ENCODE measurements around the gene CDKAL1.
"Not testable (repeated sequence)": the region's sequence is repeated elsewhere in the genome, so short reads cannot be mapped to it uniquely, and the experiment has no call there.

Gene CDKAL1

DNA sequence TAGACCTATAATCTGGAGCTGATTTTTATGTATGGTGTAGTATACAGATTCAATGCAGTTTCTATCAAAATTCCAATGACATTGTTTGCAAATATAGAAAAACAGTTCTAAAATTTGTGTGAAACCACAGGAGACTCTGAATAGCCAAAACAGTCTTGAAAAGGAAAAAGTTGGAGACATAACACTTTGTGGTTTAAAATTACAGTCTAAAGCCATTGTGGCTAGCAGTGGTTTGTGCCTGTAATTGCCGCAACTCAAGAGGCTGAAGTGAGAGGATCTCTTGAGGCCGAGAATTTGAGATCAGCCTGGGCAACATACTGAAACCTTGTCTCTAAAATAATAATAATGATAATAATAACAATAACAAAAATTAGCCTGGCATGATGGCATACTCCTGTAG is 213.7 kb downstream of the CDKAL1 start:
- DNase-seq = no peak

DNA sequence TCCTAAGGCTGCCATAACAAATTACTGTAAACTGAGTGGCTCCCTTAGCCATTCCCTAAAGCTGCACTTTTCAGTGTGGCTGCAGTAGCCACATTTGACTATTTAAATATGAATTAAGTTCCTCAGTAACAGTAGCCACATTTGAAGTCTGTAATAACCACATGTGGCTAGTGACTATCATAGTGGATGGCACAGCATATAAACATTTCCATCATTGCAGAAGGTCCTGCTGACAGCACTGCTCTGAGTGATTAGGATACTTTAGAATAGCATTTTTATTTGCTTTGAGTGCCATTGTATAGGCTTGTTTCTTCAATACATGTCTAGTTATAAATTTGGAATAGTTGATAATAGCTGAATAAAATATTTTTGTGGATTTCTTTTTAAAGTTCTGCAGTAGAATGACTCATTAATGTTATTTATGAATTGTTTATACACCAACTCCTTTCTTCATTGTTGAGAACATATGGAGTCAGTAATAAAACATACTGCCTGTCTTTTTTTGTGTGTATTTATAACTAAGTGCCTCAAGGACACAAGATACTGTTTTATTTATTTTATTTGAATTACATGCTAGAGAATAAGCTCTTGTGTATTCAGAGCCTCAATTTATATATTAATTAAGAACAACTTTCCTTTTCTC is 217.2 kb downstream of the CDKAL1 start:
- DNase-seq = no peak

DNA sequence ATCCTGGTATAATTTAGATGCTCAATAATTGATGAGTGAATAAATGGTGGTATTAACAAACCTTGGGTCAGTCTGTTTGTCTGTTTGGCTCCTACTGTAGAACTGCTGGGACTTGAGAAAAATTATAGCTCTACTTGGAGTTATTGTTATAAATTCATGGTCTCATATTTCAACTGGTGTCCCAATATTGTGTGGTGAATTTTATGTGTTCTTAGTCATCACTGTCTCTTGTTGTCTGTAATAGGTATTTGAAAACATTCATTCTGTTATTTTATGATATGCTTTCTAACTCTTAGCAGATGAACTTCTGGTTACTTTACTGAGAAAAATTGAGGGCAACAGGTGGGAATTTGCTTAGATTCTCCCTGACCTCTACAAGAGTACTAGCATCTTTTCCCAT is 221.4 kb downstream of the CDKAL1 start:
- DNase-seq = no peak

DNA sequence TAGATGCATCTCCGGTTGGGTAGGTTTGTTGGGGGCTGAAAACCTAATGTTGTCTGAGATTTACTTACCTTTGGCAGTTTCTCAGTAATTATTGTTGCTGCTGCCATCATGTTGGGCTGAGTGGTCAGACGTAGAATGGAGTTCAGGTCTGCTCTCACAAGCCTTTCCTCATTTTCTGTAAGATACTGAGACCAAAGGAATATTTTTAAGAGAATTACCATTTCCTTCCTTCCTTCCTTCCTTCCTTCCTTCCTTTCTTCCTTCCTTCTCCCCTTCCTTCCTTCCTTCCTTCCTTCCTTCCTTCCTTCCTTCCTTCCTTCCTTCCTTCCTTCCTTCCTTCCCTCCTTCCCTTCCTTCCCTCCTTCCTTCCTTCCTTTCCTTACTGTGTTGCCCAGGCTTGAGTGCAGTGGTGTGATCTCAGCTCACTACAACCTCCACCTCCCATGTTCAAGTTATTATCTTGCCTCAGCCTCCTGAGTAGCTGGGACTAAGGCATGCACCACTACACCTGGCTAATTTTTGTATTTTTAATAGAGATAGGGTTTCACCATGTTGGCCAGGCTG is 222.4 kb downstream of the CDKAL1 start:
- DNase-seq = not testable (repeated sequence)

DNA sequence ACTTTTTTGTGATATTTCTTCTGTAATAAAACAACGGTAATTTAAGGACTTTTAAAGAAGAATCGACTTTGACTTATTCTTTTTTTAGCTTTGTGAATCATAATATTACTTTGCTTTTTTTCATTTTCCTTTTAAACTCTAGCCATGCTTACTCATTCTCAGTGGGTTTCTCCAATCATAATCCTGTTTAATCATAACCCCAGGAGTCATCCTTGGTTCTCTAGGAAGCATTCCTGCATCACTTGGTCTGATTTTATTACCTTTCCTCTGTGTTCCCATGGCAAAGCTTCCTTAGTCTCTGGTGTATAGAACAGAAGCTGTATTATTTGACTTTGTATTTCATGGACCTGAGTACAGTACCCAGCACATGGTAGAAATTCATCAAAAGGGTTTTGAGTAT is 223.5 kb downstream of the CDKAL1 start:
- DNase-seq = no peak

DNA sequence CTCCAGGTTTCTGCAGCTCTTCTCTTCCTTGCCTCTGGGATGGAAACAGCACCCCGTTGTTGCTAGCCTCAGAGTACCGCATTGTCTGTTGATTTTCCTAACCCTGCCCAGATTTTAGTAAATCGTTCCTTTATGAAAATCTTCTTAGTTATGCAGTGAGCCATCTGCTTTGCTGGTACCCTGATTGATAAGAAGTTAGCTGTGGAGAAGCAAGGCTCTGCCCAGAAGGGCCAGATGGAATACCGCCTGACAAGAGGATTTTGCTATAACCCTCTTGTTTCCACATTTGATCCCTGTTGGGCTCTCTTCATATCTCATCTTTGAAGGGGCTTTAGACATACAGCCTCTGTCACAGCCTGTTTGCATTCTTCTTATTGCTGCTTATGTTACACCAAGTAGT is 229.0 kb downstream of the CDKAL1 start:
- DNase-seq = no peak

DNA sequence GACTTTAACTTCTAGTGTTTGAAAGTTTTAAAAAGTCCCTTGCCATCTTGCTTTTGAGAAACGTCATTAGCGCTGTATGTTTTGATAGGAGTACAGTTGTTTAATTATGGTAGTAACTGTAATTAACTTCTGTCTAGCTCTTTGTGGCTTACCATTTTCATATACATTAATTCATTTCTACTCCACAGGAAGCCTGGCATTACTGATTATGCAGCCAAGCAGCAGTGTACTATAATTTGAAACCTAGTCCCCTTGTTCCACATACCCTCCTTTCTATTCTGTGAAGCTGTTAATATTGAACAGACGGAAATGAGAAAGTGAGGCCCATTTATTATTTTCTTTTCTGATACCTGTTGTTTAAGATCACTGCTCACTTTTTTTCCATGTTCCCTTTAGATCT is 235.4 kb downstream of the CDKAL1 start:
- no peak for DNase-seq

DNA sequence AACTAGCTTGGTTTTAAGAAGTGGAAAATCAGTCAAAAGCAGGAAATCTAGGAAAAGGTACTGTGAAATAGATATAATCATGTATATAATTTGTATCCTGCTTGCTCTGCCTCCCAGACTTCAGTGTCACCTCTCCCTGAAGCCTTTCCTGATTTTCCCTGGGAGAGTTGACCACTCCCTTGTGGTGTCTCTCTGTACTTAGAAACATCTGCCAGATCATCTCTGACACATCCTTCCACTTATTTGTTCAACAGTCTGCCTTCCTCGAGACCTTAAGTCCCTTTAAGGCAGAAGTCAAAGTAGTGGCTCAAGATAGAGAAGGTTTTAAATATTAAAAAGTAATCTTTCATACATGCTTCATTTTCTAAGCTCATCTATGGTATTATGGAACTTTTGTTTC is 236.5 kb downstream of the CDKAL1 start:
- no peak for DNase-seq

DNA sequence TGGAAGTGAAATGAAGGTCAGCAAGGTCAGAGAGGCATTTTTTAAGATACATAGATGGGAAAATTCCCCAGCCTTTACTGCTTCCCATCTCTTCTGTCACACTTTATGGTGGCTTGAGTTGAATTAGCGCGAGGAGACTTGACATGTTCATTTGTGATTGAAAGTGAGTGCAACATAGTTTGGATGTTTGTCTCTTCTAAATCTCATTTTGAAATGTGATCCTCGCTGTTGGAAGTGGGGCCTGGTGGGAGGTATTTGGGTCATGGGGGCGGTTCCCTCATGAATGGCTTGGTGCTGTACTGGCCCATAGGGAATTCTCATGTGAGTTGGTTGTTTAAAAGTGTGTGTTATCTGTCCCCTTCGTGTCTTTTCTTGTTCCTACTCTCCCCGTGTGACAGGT is 237.2 kb downstream of the CDKAL1 start:
- DNase-seq = no peak

DNA sequence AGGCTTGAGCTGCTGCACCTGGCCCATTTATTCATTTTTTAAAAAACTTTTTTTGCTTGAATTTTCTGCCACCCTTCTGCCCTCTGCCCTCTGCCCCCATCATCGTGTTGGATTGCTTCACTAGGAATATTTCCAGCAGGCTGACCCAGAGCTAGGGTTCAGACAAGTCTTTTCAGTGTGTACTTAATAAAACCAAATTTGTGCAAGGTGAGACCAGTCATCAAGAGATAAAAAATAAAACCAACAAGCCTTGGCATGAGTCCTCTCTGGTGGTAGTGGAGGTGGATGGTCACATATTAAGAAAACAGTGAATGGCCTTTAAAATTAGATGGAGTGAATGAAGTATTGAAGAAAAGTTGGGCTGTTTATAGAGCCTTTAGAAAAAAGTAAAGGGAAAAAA is 239.6 kb downstream of the CDKAL1 start:
- no peak for DNase-seq

DNA sequence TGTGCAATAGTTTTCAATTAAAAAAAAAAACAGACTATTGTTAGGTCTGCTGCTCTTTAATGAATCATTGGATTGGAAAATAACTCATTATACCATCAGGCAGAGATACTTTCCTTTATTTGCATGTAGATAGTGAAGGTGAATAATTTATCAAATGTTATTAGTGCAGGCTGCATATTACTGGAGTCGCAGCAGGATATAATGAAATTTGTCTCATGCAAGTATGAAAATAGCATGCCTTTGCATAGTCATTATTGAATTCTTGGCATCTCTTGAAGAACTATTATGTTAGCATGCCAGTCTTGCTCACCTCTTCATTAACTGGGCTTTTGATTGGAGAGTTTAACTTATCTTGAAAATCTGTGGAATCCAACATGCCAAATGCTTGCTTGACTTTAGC is 241.7 kb downstream of the CDKAL1 start:
- DNase-seq = no peak

DNA sequence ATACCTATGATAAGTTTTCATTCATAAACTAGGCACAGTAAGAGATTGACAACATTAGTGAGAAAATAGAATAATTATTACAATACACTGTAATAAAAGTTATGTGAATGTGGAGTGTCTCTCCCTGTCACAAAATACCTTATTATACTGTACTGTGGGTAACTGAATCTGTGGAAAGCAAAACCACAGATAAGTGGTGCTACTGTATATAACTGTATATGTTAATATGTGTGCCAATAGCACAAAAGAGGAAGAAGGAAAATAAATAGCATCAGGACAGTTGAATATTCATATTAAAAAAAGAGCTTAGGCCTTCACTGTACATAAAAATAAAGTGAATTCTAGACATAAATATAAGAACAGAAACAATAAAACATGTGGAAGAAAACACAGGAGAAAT is 243.5 kb downstream of the CDKAL1 start:
- no peak for DNase-seq

DNA sequence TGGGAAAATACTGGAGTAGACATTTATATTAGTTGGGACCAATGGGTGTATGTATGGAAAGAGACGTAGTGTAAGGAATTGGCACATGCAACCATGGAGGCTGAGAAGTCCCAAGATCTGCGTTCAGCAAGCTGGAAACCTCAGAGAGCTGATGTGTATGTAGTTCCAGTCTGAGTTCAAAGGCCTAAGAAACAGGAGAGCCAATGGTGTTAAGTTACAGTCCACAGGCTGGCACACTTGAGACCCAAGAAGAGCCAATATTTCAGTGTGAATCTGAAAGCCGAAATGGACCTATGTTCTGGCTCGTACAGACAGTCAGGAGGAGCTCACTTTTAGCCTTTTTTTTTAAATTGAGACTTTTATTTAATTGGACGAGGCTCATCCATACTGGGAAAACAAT is 244.2 kb downstream of the CDKAL1 start:
- DNase-seq = no peak

DNA sequence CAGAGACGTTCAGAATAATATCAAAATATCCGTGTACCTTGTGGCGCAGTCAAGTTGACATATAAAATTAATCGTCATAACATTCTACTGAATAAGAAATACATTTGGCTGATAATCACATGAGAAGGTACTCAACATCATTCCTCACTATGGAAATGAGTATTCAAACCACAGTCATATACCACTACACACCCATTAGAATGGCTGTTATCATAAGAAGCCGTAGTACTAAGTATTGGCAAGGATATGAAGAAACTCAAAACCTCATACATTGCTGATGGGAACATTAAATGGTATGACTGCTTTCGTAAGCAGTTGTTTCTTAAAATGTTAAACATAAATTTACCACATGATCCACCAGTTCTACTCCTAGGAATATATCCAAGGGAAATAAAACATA is 244.7 kb downstream of the CDKAL1 start:
- DNase-seq = no peak

DNA sequence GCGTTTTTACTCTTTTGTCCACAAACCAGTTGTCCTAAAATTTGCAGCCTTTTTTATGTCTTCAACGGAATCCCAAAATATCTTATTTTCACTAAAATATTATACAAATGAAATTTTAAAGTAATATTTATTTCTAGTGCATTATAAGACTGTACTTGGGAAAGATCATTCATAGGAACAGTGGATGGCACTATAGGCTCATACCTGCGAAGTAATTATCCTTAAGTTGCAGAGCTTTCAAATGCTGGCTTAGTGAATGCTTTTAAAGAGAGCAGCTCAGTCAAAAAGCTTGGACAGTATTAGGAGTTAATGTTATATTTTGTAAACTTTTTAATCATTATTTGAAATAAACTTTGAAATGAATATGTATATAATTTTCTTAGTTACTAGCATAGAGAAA is 254.9 kb downstream of the CDKAL1 start:
- DNase-seq = no peak

DNA sequence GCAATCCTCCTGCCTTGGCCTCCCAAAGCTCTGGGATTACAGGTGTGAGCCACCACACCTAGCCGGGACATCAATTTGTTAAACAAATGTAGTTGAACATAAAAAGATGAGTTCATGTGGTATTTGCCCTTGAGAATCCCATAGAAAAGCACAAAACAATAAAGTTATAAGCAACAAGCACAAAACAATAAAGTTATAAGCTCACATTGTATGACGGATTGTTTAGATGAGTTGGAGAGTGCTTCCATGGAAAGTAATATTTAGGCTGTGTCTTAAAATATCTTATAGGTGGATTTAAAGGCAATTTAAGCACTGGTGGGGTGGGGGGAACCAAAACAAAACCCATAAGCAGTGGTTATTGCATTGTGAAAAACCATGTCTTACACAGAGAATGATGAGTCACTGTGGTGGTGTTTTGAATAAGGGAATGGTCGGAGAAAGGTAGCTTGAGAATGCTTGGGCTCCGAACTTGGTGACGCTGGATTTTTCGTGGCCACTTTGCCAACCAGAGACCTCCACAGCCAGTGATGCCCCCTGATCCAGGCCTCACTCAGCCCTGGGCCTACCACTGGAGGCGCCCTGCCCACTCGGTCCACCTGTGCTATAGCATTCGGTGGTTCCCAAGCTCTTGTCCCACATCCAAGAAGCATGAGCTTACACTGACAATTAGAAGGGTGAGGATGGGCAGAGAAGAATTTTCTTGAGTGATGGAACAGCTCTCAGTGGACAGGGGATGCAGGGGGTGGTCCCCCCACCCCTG is 256.0 kb downstream of the CDKAL1 start:
- DNase-seq = no peak

DNA sequence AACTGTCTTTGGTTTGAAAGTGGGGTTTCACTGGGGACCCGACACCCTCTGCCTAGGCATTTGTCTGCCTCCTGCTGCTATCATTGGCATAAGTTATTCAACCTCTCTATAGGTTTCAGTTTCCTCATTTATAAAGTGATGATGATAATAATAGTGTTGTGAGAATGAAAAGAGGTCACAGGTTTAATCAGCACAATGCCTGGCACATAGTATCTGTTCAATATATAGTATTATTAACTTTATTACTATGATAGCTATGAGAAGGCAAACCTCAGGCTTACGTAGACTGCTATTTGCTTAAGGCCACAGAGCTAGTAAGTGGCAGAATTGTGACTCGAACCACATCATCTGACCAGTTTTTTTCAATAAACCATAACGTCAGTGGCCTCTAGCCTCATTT is 256.8 kb downstream of the CDKAL1 start:
- no peak for DNase-seq

DNA sequence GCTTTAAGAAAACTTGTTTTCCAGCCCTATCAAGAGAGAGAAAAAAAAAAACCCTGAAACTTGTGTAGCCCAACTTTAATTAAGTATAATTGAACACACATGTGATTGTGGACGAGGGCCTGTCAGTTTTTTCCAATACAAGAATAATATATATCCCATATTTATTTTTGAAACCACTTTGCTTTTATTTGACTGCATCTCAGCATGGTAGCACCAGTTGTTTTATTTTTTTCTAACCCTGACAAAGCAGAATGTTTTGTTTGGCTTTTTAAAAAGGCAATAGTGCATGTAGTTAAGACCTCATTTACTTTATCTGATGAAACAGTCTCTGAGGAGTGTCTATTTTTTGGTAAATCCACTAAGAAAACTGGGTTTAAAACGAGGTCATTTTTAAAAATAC is 257.7 kb downstream of the CDKAL1 start:
- DNase-seq = no peak

DNA sequence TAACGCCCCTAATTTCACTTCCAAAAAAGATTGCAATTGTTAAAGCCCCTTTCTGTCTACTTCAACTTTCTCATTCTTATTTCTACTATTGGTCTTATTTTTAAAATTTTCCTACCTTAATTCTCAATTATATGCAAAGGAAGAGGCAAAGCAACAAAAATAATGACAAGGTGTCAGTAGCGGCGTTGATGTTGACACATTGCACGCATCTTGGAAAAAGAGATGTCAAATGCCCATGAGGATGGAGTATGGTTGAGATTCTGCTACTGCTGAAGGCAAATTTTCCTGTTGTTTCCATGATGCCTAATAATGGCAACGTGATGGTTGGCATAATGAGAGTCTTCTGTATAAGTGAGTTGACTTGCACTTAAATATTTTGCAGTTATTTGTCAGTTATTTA is 258.9 kb downstream of the CDKAL1 start:
- no peak for DNase-seq

DNA sequence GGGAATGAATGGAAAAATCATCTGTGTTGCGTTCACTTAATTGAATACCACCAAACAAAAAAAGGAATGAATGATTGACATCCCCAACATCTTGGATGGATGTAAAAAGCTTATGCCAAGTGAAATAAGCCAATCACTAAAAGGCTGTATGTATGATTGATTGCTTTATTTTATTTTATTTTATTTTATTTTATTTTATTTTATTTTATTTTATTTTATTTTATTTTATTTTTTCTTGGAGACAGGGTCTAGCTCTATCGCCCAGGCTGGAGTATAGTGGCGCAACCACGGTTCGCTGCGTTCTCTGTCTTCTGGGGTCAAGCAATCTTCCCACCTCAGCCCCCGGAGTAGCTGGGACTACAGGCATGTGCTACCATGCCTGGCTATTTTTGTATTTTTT is 263.3 kb downstream of the CDKAL1 start:
- no peak for DNase-seq

DNA sequence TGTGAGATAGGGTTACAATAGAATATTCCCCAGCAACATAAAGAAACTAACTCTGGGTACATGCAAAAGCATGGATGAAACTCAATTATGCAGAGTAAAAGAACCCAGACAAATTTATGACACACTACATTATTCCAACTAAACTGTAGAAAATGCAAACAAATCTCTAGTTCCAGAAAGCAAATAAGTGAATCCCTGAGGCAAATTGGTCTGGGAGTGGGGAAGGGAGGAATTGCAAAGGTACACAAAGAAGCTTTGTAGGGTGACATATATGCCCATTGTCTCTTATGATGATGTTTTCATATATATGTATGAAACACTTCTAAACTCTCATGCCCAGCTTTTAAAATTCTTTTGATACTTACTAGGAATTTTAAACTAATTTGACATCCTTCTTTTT is 266.0 kb downstream of the CDKAL1 start:
- DNase-seq = no peak

DNA sequence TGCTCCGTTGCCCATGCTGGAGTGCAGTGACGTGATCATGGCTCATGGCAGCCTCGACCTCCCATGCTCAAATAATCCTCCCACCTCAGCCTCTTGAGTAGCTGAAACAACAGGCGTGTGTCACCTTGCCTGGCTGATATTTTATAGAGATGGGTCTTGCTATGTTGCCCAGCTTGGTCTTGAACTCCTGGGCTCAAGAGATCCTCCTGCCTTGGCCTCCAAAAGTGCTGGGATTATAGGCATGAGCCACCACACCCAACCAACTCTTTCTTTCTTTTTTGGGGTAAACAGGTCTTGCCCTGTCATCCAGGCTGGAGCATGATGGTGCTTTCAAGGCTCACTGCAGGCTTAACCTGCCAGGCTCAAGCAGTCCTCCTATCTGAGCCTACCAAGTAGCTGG is 266.4 kb downstream of the CDKAL1 start:
- DNase-seq = no peak

DNA sequence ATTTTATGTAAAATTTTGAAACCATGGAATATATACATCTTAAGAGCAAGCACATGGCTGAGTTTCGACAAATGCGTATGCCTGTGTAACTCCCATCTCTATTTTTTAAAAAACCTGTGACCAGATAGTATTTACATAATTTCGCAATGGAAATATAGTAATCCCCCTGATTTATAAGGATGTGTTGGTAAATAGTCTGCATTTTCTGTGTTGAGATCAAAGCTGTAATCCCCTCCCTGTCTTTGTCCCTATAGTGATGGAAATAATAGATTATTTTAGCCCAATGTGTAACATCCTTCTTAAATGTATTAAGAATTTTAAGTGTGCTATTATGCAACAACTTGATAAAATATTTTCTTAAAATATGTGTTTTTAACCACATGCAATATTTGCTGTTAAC is 267.3 kb downstream of the CDKAL1 start:
- DNase-seq = no peak

DNA sequence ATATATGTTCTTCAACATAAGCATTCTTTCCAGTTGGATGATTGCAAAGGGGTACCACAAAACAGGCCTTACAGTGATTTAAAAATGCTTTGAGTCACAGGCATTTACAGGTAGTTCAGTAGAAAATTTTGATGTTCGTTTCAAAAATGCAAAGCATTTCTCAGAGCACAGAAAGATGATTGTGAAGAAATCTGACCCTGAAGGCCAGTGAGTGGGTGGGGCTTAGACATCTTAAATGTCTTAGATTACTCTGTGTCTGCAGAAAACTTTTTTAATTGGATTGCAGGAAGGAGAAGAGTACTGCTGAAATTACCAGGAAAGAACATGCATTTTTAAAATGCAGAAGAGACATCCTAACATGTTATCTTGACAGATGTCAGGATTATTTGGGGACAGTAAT is 268.3 kb downstream of the CDKAL1 start:
- no peak for DNase-seq

DNA sequence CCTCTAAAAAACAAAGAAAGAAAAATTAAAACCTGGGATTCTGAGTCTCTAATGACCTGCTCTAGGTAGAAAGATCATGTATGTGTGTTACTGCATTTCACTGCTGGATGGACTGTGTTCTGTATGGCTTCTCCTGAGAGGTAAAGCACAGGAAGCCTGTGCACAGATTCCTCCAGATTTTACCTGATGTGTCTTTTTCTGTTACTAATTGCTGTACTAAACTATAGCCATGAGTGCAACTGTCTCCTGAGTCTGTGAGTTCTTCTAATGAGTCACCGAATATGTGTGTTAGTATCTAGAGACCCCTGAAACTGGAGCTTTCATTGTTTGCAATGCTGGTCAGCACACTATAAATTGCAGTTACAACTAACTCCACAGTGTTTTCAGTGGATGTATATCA is 270.8 kb downstream of the CDKAL1 start:
- DNase-seq = no peak
